HG03108 (cell line): ENCODE measurements around the gene PDE6C.

Experiments used
- ATAC-seq: cut with Tn5 transposase; IDR thresholded peaks from one replicate; pipeline ENCODE4 v1.9.1; 2021; ENCODE audit warnings: moderate library complexity; ENCODE audit not compliant: unreplicated experiment

The PDE6C gene

DNA sequence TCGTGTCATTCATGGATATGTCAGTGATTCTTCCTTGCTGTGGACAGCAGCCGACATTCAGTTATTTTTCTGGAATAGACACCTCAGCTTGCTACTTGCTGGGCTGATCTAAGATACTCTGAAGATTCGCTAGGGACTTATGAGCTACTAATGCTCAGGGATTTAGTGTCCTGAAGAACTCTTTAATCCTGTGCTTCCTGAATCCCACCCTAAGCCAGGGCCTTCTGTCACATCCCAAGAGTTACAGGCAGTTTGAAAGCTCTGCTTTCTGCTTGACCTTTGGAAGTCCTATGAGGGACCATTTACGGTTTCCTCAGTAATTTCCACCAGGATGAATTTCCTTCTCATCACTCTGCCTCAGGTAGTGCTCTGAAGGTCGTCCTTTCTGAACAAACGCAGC is at the start of gene PDE6C:
Gene PDE6C, plus strand, starts transcription at position 227 of the 400 bp plus-strand sequence. CDS start 189 bp downstream, outside the sequence.
- ATAC-seq, result no peak

DNA sequence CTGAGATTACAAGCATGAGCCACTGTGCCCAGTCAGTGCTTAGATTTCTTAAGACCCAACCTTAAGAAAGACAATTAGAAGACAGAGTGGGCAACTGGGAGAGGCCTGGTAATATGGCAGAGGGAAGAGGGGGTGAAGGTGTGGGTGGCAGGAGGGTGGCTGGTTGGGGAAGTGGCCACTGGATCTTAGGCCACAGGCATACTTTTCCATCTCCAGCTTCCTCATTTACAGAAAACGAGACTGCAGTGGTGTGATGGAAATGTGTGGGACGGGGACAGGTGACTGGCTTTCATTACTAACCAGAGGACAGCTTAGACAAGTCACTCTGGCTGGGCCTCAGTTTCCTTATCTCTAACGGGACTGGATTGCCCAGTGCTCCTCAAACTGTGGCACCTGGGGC is 46.9 kb upstream of the PDE6C start:
- ATAC-seq, result no peak

DNA sequence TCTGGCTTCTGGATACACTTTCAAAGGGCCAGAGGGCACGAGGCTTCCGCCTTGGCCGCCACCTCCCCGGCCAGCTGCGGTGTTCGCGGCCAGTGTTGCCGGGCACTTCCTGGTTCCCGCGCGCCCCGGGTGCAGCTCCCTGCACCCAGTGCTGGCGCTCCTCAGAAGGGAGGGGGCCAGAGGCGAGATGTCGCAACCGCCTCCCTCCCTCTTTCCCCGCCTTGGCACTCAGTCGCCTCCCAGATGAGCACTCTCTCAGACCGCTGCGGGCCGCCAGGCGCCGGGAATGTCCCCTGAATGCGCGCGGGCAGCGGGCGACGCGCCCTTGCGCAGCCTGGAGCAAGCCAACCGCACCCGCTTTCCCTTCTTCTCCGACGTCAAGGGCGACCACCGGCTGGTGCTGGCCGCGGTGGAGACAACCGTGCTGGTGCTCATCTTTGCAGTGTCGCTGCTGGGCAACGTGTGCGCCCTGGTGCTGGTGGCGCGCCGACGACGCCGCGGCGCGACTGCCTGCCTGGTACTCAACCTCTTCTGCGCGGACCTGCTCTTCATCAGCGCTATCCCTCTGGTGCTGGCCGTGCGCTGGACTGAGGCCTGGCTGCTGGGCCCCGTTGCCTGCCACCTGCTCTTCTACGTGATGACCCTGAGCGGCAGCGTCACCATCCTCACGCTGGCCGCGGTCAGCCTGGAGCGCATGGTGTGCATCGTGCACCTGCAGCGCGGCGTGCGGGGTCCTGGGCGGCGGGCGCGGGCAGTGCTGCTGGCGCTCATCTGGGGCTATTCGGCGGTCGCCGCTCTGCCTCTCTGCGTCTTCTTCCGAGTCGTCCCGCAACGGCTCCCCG is 45.7 kb upstream of the PDE6C start, which contains the start of gene FFAR4:
Gene FFAR4, plus strand, starts transcription at position 231 of the 842 bp plus-strand sequence. Its CDS starts 56 bp downstream, at position 287.
- ATAC-seq, result no peak

DNA sequence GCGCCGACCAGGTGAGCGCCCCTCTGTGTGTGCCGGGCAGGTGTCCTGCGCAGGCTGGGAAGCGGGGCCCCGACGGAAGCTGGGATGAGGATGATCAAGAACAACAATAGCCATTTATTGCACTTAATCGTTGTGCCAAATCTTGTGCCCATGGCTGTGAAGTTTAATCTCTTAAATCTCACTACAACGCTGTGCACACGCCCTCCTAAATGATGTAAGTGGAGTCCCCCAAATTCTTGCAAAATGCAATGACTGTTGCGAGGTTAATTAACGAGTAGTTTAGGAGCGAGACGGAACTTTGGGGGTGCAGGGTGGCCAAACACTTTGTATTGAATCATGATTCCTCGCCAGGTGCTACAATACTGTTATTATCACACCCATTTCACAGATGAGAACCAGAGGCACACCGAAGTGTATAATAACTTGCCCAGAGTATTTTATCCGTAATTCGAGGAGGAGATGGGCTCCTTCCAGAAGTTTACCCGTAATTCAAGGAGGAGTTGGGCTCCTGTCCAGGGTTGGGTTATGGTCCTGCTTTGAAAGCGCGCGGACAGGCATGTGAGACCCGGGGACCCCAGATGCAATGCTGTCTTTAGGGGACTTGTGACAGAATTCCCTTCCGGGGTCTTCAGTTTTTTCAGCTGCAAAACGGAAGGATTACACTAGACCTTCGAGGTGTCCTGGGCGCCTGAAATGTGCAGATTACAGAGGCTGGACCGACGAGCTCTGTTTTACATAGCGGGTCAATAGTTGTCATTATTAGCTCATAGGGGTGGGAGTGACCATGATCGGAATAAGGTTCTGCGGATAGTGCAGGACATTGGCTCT is 44.8 kb upstream of the PDE6C start:
- no peak for ATAC-seq

DNA sequence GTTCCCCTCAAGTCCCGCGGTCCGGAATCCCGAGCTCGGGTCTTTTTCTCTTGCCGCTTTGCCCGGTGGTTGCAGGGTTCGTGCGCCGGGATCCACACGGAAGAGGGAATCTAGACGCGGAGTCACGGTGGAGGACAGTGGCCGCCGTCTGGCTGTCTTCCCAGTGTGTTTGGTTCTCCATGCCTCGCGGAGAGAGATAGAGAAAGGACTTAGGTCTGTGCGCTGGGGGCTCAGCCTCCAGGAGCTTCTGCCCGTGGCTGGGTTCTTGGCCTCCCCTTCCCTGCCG is 44.3 kb upstream of the PDE6C start:
- no peak for ATAC-seq

DNA sequence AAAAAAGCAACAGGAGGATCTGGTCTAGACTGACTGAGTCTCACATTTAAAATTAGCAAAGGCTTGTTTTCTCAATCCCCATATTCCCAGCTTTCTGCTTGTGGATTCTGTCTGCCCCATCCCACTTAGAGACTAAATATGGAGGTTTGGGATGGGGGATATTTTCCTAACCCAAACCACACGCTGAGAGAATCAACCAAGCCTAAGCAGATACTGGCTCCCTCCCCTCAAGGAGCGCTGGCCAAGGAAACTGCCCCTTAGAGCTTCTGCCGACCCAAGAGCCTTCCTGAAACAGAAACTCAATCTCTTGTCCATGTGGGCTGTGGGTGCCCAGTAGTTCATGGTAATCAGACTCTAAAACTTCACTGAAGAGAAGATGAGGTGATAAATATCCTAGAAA is 42.0 kb upstream of the PDE6C start:
- ATAC-seq, result no peak

DNA sequence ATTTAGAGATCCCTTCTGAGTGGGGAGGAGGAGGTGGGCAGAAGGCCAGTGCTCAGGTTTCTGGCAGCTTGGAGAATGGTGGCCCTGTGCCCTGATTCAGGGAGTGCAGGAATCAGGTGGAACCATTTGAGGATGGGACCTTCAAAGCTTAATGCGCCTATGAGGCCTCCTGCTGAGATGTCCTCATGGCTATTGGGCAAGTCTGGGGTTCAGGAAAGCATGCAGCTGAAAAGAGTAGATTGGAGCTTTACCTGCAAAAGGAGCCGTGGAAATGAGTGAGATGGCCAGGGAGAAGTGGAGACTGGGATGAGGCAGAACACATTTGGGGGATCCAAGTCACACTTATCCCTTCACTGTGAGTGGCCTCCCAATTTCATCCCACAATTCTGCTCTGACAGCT is 39.7 kb upstream of the PDE6C start:
- ATAC-seq, result no peak

DNA sequence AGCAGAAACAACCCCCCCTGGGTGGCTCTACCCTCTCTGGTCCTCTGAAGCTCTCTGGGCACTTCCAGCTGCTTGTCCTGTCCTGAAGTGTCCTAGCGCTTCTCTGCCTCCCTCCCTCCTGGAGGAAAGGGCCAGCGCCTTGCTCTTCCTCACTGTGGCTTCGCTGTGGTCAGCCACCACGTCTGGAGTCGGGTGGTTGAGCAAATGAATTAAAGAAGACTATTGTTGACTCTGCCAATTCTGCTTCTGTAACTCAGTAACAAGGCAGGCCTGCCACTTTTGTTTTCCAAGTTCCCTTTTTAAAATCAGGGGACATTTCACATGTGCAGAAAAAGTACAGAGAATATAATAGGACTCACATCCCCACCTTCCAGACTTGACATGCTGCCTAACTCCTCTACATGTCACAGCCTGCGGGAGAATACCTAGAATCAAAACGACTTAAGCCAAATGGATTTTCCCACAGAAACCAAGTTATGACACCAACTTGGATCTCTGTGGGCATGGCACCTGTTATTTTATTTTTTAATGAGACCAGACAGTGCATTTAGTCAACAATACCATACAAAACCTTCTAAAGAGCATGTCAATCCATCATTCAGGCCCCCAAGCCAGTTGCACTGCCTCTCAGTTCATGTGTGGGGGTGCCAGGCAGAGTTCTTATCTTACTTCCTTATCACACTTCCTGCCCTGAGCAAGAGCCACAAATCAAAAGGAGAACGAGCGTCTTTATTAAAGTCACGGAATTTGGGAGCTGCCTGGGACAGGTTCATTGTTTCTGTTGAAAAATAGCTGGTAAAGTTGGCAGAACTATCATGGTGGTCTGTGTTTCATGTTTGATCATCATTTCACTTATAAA is 39.1 kb upstream of the PDE6C start:
- no peak for ATAC-seq

DNA sequence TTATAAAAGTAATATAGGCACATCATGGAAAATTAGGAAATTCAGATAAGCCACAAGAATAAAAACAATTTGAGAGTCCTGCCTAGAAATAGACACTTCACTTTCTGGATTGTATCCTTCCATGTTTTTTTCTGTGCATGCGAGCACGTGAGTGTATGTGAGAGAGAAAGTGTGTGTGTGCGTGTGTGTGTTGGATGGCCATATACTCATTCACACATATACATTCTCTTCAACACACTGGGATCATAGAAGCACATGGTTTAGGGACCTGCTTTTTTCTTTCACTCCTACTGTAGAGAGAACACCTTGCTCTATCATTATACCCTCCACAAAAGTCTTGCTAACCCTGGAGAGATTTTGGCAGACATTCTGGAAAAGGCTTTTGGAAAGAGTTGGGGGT is 38.4 kb upstream of the PDE6C start:
- no peak for ATAC-seq

DNA sequence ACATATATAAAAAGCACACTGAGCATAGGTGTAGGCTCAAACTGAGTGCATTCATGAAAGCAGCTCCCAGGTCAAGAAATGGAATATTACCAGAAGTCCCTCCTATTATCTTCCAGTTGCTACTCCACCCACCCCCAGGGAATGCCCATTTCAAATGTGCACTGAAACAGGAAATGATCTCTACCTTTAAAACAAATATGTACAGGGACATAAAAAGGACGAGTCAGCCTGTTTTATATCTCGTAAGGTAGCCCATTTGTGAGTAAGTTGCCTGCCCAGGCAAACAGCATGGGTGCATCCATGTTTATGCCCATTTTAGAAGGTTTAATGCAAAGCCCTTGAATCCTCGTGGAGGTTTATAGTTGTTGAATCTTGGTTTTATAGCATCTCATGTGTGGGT is 35.4 kb upstream of the PDE6C start:
- ATAC-seq, result no peak

DNA sequence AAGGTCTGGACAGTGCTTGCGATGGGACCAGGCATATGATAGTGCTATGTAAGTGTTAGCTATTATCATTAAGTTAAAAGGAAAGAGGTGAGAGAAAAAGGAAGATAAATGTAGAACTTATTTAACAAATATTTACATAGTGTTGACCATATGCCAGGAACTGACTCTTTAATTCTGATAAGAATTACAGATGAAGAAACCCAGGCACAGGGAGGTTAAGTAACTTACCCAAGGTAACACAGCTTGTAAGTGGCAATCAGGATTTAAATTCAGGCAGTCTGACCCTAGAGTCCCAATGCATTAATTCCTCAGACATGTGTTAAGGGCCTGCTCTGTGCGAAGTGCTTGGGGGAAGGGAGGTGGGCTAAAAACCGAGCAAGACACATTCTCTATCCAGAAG is 34.8 kb upstream of the PDE6C start:
- no peak for ATAC-seq

DNA sequence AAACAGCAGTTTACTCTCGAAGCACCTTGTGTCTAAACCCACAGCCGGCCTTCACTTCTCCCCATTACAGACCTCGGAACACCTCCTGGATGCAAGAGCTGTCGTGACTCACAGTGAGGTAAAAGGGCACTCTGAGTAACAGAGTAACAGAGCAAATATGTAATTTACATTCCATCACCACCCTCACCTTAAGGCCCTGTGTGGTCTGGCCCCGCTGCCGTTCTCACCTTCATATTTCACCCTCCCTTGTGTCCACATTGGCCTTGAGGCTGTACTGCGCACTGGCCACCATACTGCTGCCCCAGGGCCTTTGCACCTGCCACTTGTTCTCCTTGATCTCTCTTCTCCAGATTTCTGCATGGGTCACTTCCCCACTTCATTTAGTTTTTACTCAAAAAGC is 33.2 kb upstream of the PDE6C start:
- no peak for ATAC-seq

DNA sequence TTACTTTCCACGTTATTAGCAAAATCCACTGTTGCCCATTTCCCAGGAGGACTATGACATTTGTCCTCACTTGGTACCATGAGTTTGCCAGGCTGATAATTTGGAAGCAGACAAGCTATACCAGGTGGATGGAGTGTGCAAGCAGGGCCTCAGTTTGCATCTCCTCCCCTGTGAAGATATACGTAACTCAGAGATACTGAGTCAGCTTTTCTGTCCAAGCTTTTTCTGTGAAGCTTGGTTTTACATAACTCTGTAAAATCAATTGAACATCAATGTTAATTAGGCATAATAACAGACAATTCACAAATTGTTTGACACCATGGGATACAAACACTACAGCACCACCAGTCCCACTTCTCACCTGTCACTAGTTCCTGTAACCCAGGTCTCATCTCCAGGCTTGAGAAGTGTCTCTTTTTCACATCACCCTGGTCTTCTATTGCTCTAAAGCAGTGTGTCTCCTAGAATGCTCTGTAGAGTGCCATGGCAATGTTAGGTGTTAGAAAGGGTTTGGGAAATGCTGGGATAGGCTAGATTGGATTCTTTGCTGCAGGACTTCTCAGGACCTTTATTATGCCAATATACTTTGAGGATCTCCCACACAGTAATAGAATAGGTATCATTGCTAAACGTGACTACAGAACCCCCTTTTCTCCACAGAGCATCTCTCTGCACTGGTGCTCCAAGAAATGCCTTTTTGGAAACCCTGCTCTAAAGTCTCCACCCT is 32.2 kb upstream of the PDE6C start:
- no peak for ATAC-seq

DNA sequence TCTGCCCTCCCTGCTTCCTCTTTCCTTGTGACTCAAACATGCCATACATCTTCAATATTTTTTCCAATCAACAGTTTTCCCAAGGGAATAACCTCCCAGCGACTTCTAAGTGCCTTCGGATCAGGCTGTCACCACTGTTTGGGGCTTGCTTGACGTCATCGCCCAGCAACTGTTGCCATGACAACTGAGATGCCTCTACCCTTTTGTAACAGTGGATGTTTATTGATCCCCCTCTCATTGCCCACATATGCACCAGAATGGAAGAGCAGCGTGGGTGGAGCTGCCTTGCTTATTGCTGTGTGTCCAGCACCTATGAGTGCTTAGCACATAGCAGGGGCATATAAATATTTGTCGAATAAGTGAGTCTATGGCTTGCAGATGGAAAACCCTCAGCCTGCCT is 31.5 kb upstream of the PDE6C start:
- no peak for ATAC-seq

DNA sequence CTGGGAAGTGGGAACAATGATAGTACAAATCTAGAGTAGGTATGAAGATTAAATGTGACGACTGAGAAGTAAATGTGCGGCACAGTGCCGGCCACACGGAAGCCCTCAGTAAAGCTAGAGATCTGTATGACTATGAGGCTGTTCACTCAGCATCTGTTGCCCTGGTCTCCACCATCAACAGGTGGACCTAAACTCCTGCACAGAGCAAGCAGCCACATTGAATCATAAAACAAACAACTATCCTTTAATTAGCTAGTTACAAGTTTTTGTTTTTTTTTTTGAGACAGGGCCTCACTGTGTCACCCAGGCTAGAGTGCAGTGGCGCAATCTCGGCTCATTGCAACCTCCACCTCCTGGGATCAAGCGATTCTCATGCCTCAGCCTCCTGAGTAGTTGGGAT is 27.9 kb upstream of the PDE6C start:
- ATAC-seq, result no peak

DNA sequence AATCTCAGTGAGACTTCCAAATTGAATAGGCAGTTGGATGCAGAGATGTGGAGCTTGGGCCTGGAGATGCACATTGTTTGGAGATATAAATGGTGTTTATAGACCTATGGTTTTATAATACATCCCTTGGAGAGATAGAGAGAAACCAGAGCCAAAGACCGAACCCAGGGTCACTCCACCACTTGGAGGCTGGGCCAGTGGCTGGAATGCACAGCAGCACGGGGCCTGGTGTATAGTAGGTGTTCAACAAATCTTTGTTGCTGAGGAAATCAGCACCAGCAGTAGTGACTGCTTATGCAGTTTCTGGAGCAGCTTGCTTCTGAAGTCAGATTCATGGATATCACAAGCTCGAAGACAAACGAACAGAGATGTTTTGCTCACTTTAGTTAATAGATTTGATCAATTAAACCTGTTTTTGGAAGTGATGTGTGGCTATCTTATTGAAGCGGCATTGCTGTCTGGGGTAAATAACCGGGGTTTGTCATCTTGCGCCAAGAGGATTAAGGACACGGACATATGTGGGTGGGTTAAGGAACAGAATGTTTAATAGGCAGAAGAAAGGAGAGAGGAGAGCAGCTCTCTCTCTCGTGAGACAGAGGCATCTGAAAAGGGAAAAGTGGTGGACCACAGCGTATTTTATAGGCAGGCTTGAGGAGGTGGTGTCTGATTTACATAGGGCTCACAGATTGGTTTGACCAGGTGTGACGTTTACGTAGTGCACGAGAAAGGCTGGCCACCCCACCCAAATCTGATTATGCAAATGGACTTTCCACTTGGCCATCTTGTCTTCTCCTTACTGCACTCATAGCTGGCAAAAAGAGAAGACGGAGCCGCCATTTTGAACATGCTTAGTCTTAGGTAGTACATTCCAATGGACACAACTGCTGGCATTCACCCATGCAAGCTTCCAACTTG is 22.4 kb upstream of the PDE6C start:
- ATAC-seq, result no peak

DNA sequence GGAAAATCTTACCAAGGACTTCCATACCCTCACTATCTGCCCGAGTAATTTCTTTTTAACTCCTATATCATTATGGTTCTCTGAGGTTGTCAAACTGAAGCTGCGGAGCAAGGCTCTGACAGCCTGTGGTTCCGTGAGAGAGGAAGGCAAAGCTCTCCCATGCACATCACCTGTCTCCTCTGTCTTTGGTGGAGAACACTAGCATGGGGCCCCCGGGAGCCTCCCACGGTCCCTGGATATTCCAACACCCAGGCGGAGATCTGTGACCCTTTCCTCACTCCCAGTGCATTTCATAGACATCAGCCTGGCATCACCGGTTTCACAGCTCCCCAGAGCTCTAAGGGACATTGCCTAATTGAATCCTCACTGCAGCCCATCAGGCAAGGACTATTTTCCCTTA is 21.7 kb upstream of the PDE6C start:
- ATAC-seq, result no peak

DNA sequence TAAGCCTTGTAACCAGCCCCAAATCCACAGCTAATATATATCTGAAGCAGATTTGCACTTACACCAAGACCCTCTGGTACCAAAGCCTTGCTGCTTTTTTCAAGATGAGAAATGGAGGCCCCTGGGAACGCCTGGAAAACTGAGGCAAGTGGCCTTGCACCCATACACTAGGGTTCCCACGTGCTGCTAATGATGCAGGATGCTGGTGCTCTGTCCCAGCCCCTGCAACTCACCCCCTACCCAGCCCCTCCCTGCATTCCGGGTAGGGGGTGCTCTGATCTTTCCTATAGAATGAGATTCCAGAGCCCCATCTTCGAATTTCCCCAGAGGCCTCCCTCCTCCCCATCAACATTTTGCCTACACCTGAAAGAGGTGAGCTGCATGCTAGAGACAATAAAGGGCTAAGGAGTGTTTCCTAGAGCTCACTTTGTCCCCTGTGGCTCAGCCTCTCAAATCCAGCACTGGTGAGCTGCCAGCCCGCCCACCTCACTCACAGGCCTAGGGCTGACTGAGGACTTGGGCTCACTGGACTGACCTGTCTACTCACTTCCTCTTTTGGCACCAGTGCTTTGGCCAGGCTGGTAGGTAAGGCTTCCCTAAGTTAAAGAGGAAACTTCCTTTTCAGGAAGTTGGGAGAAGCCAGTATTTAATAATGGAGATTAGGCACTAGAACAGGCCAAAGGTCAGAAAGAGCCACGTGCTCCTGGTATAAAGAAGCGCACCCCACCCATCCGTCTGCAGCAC is 21.1 kb upstream of the PDE6C start:
- no peak for ATAC-seq

DNA sequence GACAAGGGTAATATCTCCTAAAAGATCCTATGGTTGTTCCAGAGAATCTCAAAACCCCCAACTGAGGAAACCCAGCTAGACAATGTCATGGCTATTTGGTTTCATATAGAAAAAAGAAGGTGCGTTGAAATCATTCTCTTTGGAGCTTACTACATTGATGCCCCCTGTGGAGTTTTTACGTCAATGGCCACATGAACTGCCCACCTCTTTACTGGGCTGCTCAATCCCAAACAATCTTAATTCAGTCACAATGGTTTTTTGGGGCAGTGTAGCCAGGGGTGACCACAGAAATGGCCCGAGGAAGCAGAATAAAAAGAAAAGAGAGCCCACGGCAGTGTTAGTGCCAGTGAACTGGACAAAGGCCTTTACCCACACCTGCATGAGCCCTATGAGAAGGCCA is 19.1 kb upstream of the PDE6C start:
- ATAC-seq, result no peak
